ENCODE measurements around the gene SNRPA. TPM values are rescaled to one million over a fixed set of nuclear protein-coding genes. Genes with fewer than 3 reads are reported as not detected.
"Not testable (repeated sequence)": the region's sequence is repeated elsewhere in the genome, so short reads cannot be mapped to it uniquely, and the experiment has no call there.

The SNRPA gene
- total RNA-seq, 1 experiment from 2014 or later = 102 TPM

- Mint-ChIP-seq H3K27ac (ENCODE audit: unreplicated experiment) (peak overlapping the region; percentile 58), H3K27me3 (ENCODE audit: unreplicated experiment) (no peaks in the 10 kb centered on the region), H3K4me1 (ENCODE audit: low read depth, unreplicated experiment) (peaks cover 34% of the 10 kb centered on the region), H3K36me3 (ENCODE audit: insufficient read depth, unreplicated experiment) (peaks cover 83% of the 10 kb centered on the region), H3K4me3 (ENCODE audit: low read depth, unreplicated experiment) (peak overlapping the region; percentile 31), H3K9me3 (ENCODE audit: low read depth, unreplicated experiment) (peaks cover 3% of the 10 kb centered on the region)
- DNase-seq = no peak
- no peak for TF ChIP-seq CTCF (IDR thresholded peaks at IDR 0.05; ENCODE audit: unreplicated experiment)
- intact Hi-C loops (cut with micrococcal nuclease; ENCODE audit: unreplicated experiment) = no loop called here
- no TSS peak for BruUV-seq (replicated peaks)
- CTCF ChIA-PET = no interaction called here
Measured at GRCh38 chr19:40723661-40724254, 27.2 kb upstream of the SNRPA start.

- H3K4me3 Mint-ChIP-seq (ENCODE audit: low read depth, unreplicated experiment) = no peak overlapping the region
- peaks cover 82% of the 10 kb centered on the region for H3K36me3 Mint-ChIP-seq (ENCODE audit: insufficient read depth, unreplicated experiment)
- H3K4me1 Mint-ChIP-seq (ENCODE audit: low read depth, unreplicated experiment) = peaks cover 34% of the 10 kb centered on the region
- no peaks in the 10 kb centered on the region for H3K27me3 Mint-ChIP-seq (ENCODE audit: unreplicated experiment)
- BruUV-seq (replicated peaks) = no TSS peak
- DNase-seq = no peak
- H3K9me3 Mint-ChIP-seq (ENCODE audit: low read depth, unreplicated experiment) = peaks cover 3% of the 10 kb centered on the region
- intact Hi-C loops (cut with micrococcal nuclease; ENCODE audit: unreplicated experiment) = no loop called here
- H3K27ac Mint-ChIP-seq (ENCODE audit: unreplicated experiment) = peak overlapping the region; percentile 58
- CTCF ChIA-PET = interaction anchor here (0.6 kb wide), 1 partner anchor 1198 kb away, joined by 4 read pairs; no protein-coding TSS in a partner anchor
- TF ChIP-seq CTCF (IDR thresholded peaks at IDR 0.05; ENCODE audit: unreplicated experiment) = no peak
Measured at GRCh38 chr19:40724315-40724714, 26.7 kb upstream of the SNRPA start.

- BruUV-seq (replicated peaks) = no TSS peak
- no peak for TF ChIP-seq CTCF (IDR thresholded peaks at IDR 0.05; ENCODE audit: unreplicated experiment)
- H3K36me3 Mint-ChIP-seq (ENCODE audit: insufficient read depth, unreplicated experiment) = peaks cover 82% of the 10 kb centered on the region
- H3K4me3 Mint-ChIP-seq (ENCODE audit: low read depth, unreplicated experiment) = no peak overlapping the region
- CTCF ChIA-PET = interaction anchor here (0.6 kb wide), 1 partner anchor 1197 kb away, joined by 4 read pairs; no protein-coding TSS in a partner anchor
- intact Hi-C loops (cut with micrococcal nuclease; ENCODE audit: unreplicated experiment) = no loop called here
- H3K27ac Mint-ChIP-seq (ENCODE audit: unreplicated experiment) = no peak overlapping the region
- H3K4me1 Mint-ChIP-seq (ENCODE audit: low read depth, unreplicated experiment) = peaks cover 34% of the 10 kb centered on the region
- H3K27me3 Mint-ChIP-seq (ENCODE audit: unreplicated experiment) = no peaks in the 10 kb centered on the region
- DNase-seq = no peak
- peaks cover 3% of the 10 kb centered on the region for H3K9me3 Mint-ChIP-seq (ENCODE audit: low read depth, unreplicated experiment)
Measured at GRCh38 chr19:40724855-40725254, 26.1 kb upstream of the SNRPA start.

- Mint-ChIP-seq H3K9me3 (ENCODE audit: low read depth, unreplicated experiment) (peaks cover 3% of the 10 kb centered on the region), H3K4me3 (ENCODE audit: low read depth, unreplicated experiment) (no peak overlapping the region), H3K27me3 (ENCODE audit: unreplicated experiment) (no peaks in the 10 kb centered on the region), H3K27ac (ENCODE audit: unreplicated experiment) (no peak overlapping the region), H3K4me1 (ENCODE audit: low read depth, unreplicated experiment) (peaks cover 21% of the 10 kb centered on the region), H3K36me3 (ENCODE audit: insufficient read depth, unreplicated experiment) (peaks cover 82% of the 10 kb centered on the region)
- CTCF ChIA-PET = no interaction called here
- intact Hi-C loops (cut with micrococcal nuclease; ENCODE audit: unreplicated experiment) = no loop called here
- BruUV-seq (replicated peaks) = no TSS peak
- DNase-seq = no peak
- no peak for TF ChIP-seq CTCF (IDR thresholded peaks at IDR 0.05; ENCODE audit: unreplicated experiment)
Measured at GRCh38 chr19:40726279-40726678, 24.7 kb upstream of the SNRPA start.

GRCh38 chr19:40730065-40730464 lies 20.9 kb upstream of the SNRPA start:
- H3K4me1 Mint-ChIP-seq (ENCODE audit: low read depth, unreplicated experiment); intact Hi-C loops (cut with micrococcal nuclease; ENCODE audit: unreplicated experiment); DNase-seq; BruUV-seq (replicated peaks); CTCF ChIA-PET; H3K9me3 Mint-ChIP-seq (ENCODE audit: low read depth, unreplicated experiment); H3K27me3 Mint-ChIP-seq (ENCODE audit: unreplicated experiment); H3K27ac Mint-ChIP-seq (ENCODE audit: unreplicated experiment); H3K4me3 Mint-ChIP-seq (ENCODE audit: low read depth, unreplicated experiment): not testable (repeated sequence)
- peaks cover 86% of the 10 kb centered on the region for H3K36me3 Mint-ChIP-seq (ENCODE audit: insufficient read depth, unreplicated experiment)

GRCh38 chr19:40732304-40732703 lies 18.7 kb upstream of the SNRPA start:
- H3K4me3 Mint-ChIP-seq (ENCODE audit: low read depth, unreplicated experiment); intact Hi-C loops (cut with micrococcal nuclease; ENCODE audit: unreplicated experiment); H3K27ac Mint-ChIP-seq (ENCODE audit: unreplicated experiment); CTCF ChIA-PET; H3K27me3 Mint-ChIP-seq (ENCODE audit: unreplicated experiment); H3K9me3 Mint-ChIP-seq (ENCODE audit: low read depth, unreplicated experiment); BruUV-seq (replicated peaks); DNase-seq; H3K4me1 Mint-ChIP-seq (ENCODE audit: low read depth, unreplicated experiment): not testable (repeated sequence)
- peaks cover 84% of the 10 kb centered on the region for H3K36me3 Mint-ChIP-seq (ENCODE audit: insufficient read depth, unreplicated experiment)

Data from Calu3 (cell line).